SK-N-MC (cell line): Measurements from ENCODE around the gene TMEM131.

ENCODE experiments used
- EZH2 ChIP-seq: fragments of 200-600 bp; sonication (generic); IDR thresholded peaks from one replicate; pipeline ENCODE4 v1.6.1; 2017; ENCODE audit warnings: antibody characterized with exemption
- FOXP2 ChIP-seq: optimal IDR thresholded peaks from 2 replicates; pipeline ENCODE3; 2011; ENCODE audit warnings: mild to moderate bottlenecking, moderate library complexity; ENCODE audit not compliant: insufficient read depth; ENCODE audit errors: extremely low read length, control extremely low read depth
- POLR2AphosphoS5 ChIP-seq: IDR thresholded peaks from 2 replicates; pipeline ENCODE4 v1.6.1; 2012; ENCODE audit warnings: mild to moderate bottlenecking, low read depth, low read length, borderline replicate concordance

DNA sequence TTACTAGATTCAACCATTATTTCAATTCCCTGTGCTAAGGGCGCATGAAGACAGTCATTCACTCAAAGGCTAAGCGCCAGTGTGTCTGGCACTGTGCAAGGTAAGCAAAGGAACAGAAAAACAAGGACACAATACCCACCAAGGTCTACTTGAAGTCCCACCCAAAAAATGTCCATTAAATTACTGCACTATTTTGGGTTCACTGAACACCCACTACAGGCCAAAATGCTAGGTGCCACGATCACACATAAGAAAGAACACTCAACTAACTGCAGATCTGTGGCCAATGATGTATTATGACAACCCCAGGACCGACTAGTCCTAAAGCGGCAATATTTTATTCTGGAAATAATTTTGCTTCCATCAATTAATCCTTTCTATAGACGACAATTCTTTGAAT, 1.8 kb downstream of the TMEM131 start:
- TF ChIP-seq POLR2AphosphoS5 (no peak), EZH2 (no peak), FOXP2 (no peak)
